HepG2 (cell line): Measurements from ENCODE around the gene RIIAD1. TPM values are rescaled to one million over a fixed set of nuclear protein-coding genes. Genes with fewer than 3 reads are reported as not detected.

Source experiments
- ATAC-seq: fragments of 200-7000 bp; cut with Tn5 transposase; 3 replicates; pipeline ENCODE4 v1.9.1; 2020; ENCODE audit warnings: mild to moderate bottlenecking, moderate library complexity
- BruUV-seq: library from RNA; stranded (reverse); fragments of 400-500 nt; replicated peaks from 2 replicates; lab custom pipeline; 2021; lab: Mats Ljungman, UMichigan
- CTCF ChIA-PET: fragments of 300-600 bp; formaldehyde crosslinking; extraction: SDS; loops from one replicate; lab custom pipeline; 2021; ENCODE audit warnings: low total read pairs, inconsistent platforms, low intra/inter-chr PET ratio; lab: Yijun Ruan, JAX
- POLR2A ChIA-PET: fragments of 350-600 bp; sonication (Branson Sonifier 250); formaldehyde crosslinking; loops from one replicate; lab custom pipeline; 2020; ENCODE audit warnings: antibody characterized with exemption, inconsistent platforms; lab: Yijun Ruan, JAX
- DNase-seq: peaks from one replicate; pipeline ENCODE4 v3.0.0-alpha.2; 2015; ENCODE audit warnings: low spot score
- FAIRE-seq: peaks from 3 replicates; lab custom pipeline; 2011; peaks lifted over from hg19 to GRCh38; lab: Jason Lieb, UNC
- H2AFZ ChIP-seq: one replicate; pipeline ENCODE4 v1.6.1; 2011; ENCODE audit warnings: low read length, inconsistent platforms
- H3K27ac ChIP-seq: fragments of 300-600 bp; 3 replicates; pipeline ENCODE4 v1.8.0; 2011; ENCODE audit warnings: mixed run types, mild to moderate bottlenecking, mixed read lengths, low read length, inconsistent platforms; ENCODE audit not compliant: insufficient read depth; ENCODE audit errors: extremely low read length
- H3K27me3 ChIP-seq, 2 experiments: fragments of 200-600 bp in 1 of 2; 2 replicates in 1 of 2; 3 replicates in 1 of 2; pipeline versions ENCODE4 v1.6.0 to v1.8.0; 2011; ENCODE audit warnings: low read length in 2 of 2, mild to moderate bottlenecking in 2 of 2, moderate library complexity in 2 of 2, inconsistent platforms in 1 of 2; ENCODE audit not compliant: insufficient read depth in 2 of 2, control insufficient read depth in 1 of 2
- H3K36me3 ChIP-seq, 2 experiments: fragments of 200-600 bp in 1 of 2; replicated peaks in 1 of 2; 2 replicates in 1 of 2; 3 replicates in 1 of 2; pipeline versions ENCODE4 v1.5.1 to v1.8.0; 2011; ENCODE audit warnings: low read length in 2 of 2, inconsistent platforms in 1 of 2; ENCODE audit not compliant: insufficient read depth in 2 of 2, control insufficient read depth in 1 of 2
- H3K4me1 ChIP-seq: 2 replicates; pipeline ENCODE4 v1.5.1; 2012; ENCODE audit warnings: low read length, inconsistent platforms; ENCODE audit not compliant: insufficient read depth
- H3K4me2 ChIP-seq: 2 replicates; pipeline ENCODE4 v1.6.0; 2011; ENCODE audit warnings: low read depth, low read length, inconsistent platforms
- H3K4me3 ChIP-seq, 3 experiments: fragments of 200-600 bp in 1 of 3; sonication (generic), shearing (Covaris generic) in 1 of 3; replicated peaks in 1 of 3; 2 replicates each; pipeline ENCODE4 v1.5.1; 2011 to 2016; ENCODE audit warnings: low read length in 3 of 3, inconsistent platforms in 2 of 3, low read depth in 2 of 3, mild to moderate bottlenecking in 2 of 3, control low read depth in 1 of 3, mixed read lengths in 1 of 3; ENCODE audit not compliant: insufficient read depth in 1 of 3
- H3K79me2 ChIP-seq: one replicate; pipeline ENCODE4 v1.6.1; 2011; ENCODE audit warnings: low read length, inconsistent platforms; ENCODE audit not compliant: insufficient read depth
- H3K9ac ChIP-seq: 2 replicates; pipeline ENCODE4 v1.6.0; 2011; ENCODE audit warnings: mild to moderate bottlenecking, low read depth, low read length, inconsistent platforms; ENCODE audit not compliant: insufficient read depth
- H3K9me3 ChIP-seq: 2 replicates; pipeline ENCODE4 v1.5.1; 2012; ENCODE audit warnings: mild to moderate bottlenecking, low read length
- H4K20me1 ChIP-seq: 2 replicates; pipeline ENCODE4 v1.6.0; 2011; ENCODE audit warnings: inconsistent platforms, mild to moderate bottlenecking, low read length, moderate library complexity; ENCODE audit not compliant: insufficient read depth
- MYC ChIP-seq: sonication (generic); formaldehyde crosslinking; IDR thresholded peaks from 2 replicates; pipeline ENCODE4 v1.9.0; 2021; ENCODE audit warnings: missing genetic modification reagents, borderline replicate concordance
- NFE2 ChIP-seq: sonication (generic); formaldehyde crosslinking; IDR thresholded peaks from 2 replicates; pipeline ENCODE4 v1.4.0; 2020; ENCODE audit warnings: missing genetic modification reagents
- TOE1 ChIP-seq: sonication (generic); formaldehyde crosslinking; IDR thresholded peaks from 2 replicates; pipeline ENCODE4 v1.4.0; 2020; ENCODE audit warnings: mild to moderate bottlenecking, missing genetic modification reagents
- ZNF318 ChIP-seq: sonication (generic); formaldehyde crosslinking; IDR thresholded peaks from 2 replicates; pipeline ENCODE4 v1.4.0; 2020; ENCODE audit warnings: mild to moderate bottlenecking, missing genetic modification reagents
- ZNF558 ChIP-seq: sonication (generic); formaldehyde crosslinking; IDR thresholded peaks from 2 replicates; pipeline ENCODE4 v1.9.0; 2022; ENCODE audit warnings: mild to moderate bottlenecking, missing genetic modification reagents, borderline replicate concordance
- ZNF782 ChIP-seq: sonication (generic); formaldehyde crosslinking; IDR thresholded peaks from 2 replicates; pipeline ENCODE4 v1.4.0; 2020; ENCODE audit warnings: missing genetic modification reagents, mild to moderate bottlenecking, borderline replicate concordance
- WGBS: methylation state at CpG from one replicate; pipeline ENCODE4 v1.1.6; 2017; ENCODE audit warnings: low lambda C conversion rate; 5-methylcytosine and 5-hydroxymethylcytosine counted together
- in situ Hi-C: cut with HindIII; loops from 2 replicates; pipeline ENCODE4 v1.10.0; 2017; ENCODE audit warnings: low pct_unique_long_range_greater_than_20kb; ENCODE audit not compliant: extremely low pct_ligation_motif_present
- intact Hi-C: fragments of 100-400 bp; cut with micrococcal nuclease; formaldehyde crosslinking; loops from one replicate; pipeline ENCODE4 v1.10.0; 2022; ENCODE audit not compliant: unreplicated experiment
- polyA plus RNA-seq, 8 experiments: library from polyadenylated mRNA; depleted of rRNA in 3 of 8; stranded (reverse) in 7 of 8; unstranded in 1 of 8; fragments of >200 nt; fragmentation: Illumina TruSeq in 4 of 8; extraction: Trizol in 4 of 8; gene quantifications; 2 replicates each; pipeline versions ENCODE4 v1.2.1 to v1.2.3, GENCODE V29; 2011 to 2016; ENCODE audit warnings: low read depth in 4 of 8, missing spikeins in 1 of 8, mixed read lengths in 1 of 8; ENCODE audit not compliant: insufficient read depth in 1 of 8
- total RNA-seq, 5 experiments: library from RNA; depleted of rRNA; stranded (reverse); fragments of >200 nt; fragmentation: Illumina TruSeq; extraction: Trizol; gene quantifications; 2 replicates each; pipeline ENCODE4 v1.2.3, GENCODE V29; 2016; ENCODE audit warnings: low read depth in 1 of 5

RIIAD1 gene
- total and polyA plus RNA-seq, 2 of the 13 experiments (the other 11 are each of a cell fraction or from before 2014, with no cell fraction given) = not detected

GRCh38 chr1:151713874-151714273 is 7.4 kb upstream of the RIIAD1 start:
- FAIRE-seq (no peak), ATAC-seq (no peak), DNase-seq (no peak)
- H3K79me2 ChIP-seq = no peaks in the 10 kb centered on the region
- no peak overlapping the region for H3K4me2 ChIP-seq
- no peak overlapping the region for H3K27ac ChIP-seq
- no TSS peak for BruUV-seq
- H4K20me1 ChIP-seq = no peaks in the 10 kb centered on the region
- peaks cover 0 to 23% of the 10 kb centered on the region in 2 experiments; a peak in 3 of 5 replicates for H3K27me3 ChIP-seq
- H3K9me3 ChIP-seq = no peaks in the 10 kb centered on the region
- H3K4me1 ChIP-seq = peaks cover 48% of the 10 kb centered on the region
- in situ Hi-C loops = loop anchor here (10.0 kb wide), 1 partner anchor 121 kb away; the partner anchor contains the start of genes C2CD4D and RORC
- H3K36me3 ChIP-seq = no peaks in the 10 kb centered on the region
- CTCF ChIA-PET = no interaction called here
- POLR2A ChIA-PET = no interaction called here
- TF ChIP-seq TOE1 = no peak
- no peak for TF ChIP-seq NFE2 (CRISPR knock-in tag)
- no peak for TF ChIP-seq ZNF558 (CRISPR knock-in tag)
- no peak for TF ChIP-seq ZNF318
- no peak for TF ChIP-seq ZNF782 (CRISPR knock-in tag)
- no peak for TF ChIP-seq MYC
- WGBS = 40% methylated on average over 2 of the region's 2 CpGs
- no peak overlapping the region for H3K9ac ChIP-seq
- H3K4me3 ChIP-seq = no peak overlapping the region
- H2AFZ ChIP-seq = no peak overlapping the region
- intact Hi-C loops = no loop called here
